Measurements from ENCODE around the gene ARHGAP8. TPM values are rescaled to one million over a fixed set of nuclear protein-coding genes. Genes with fewer than 3 reads are reported as not detected.

ARHGAP8 gene
- total RNA-seq, 2 experiments from 2014 or later = 5.7 to 6.3 TPM

DNA sequence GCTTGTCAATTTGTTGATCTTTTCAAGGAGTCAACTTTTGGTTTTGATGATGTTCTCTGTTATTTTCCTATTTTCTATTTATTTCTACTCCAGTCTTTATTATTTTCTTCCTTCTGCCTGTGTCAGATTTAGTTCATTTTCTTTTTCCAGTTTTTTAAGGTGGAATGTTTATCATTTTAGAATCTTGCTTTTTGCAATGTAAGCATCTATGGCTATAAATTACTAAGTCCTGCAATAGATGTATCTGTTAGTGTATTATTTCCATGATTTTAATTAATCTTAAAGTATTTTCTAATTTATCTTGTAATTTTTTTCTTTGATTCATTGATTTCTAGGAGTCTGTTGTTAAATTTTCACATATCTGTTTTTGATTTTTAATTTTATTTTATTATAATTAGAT lies 81.7 kb downstream of the ARHGAP8 start:
- Mint-ChIP-seq H3K27ac (no peak overlapping the region), H3K36me3 (ENCODE audit: low read depth) (no peaks in the 10 kb centered on the region), H3K27me3 (peaks cover 5% of the 10 kb centered on the region), H3K9me3 (peaks cover 5% of the 10 kb centered on the region), H3K4me1 (ENCODE audit: low read depth) (no peaks in the 10 kb centered on the region), H3K4me3 (no peak overlapping the region)
- TF ChIP-seq, protein P1, sequence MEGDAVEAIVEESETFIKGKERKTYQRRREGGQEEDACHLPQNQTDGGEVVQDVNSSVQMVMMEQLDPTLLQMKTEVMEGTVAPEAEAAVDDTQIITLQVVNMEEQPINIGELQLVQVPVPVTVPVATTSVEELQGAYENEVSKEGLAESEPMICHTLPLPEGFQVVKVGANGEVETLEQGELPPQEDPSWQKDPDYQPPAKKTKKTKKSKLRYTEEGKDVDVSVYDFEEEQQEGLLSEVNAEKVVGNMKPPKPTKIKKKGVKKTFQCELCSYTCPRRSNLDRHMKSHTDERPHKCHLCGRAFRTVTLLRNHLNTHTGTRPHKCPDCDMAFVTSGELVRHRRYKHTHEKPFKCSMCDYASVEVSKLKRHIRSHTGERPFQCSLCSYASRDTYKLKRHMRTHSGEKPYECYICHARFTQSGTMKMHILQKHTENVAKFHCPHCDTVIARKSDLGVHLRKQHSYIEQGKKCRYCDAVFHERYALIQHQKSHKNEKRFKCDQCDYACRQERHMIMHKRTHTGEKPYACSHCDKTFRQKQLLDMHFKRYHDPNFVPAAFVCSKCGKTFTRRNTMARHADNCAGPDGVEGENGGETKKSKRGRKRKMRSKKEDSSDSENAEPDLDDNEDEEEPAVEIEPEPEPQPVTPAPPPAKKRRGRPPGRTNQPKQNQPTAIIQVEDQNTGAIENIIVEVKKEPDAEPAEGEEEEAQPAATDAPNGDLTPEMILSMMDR (IDR thresholded peaks at IDR 0.05) = no peak
- Histone ChIP-seq H3K4me1 (ENCODE audit: insufficient read depth, low read length) (no peaks in the 10 kb centered on the region), H3K27me3 (ENCODE audit: control insufficient read depth in 1 of 2, insufficient read depth in 2 of 2, low read length in 2 of 2) (no peaks in the 10 kb centered on the region), H3K36me3 (ENCODE audit: insufficient read depth, low read length) (no peaks in the 10 kb centered on the region), H3K9me3 (ENCODE audit: control insufficient read depth in 1 of 2, insufficient read depth in 1 of 2, low read length in 2 of 2) (peaks cover 6 to 17% of the 10 kb centered on the region in 2 experiments), H3K4me3 (ENCODE audit: low read length) (no peak overlapping the region), H3K27ac (ENCODE audit: low read depth in 1 of 2, low read length in 2 of 2) (no peak overlapping the region)
- ChIA-PET POLR2A (no interaction called here), CTCF (no interaction called here)
- no peak for ATAC-seq (ENCODE audit: poor library complexity)
- intact Hi-C loops (cut with DNase I, micrococcal nuclease) = no loop called here
- no peak for DNase-seq

DNA sequence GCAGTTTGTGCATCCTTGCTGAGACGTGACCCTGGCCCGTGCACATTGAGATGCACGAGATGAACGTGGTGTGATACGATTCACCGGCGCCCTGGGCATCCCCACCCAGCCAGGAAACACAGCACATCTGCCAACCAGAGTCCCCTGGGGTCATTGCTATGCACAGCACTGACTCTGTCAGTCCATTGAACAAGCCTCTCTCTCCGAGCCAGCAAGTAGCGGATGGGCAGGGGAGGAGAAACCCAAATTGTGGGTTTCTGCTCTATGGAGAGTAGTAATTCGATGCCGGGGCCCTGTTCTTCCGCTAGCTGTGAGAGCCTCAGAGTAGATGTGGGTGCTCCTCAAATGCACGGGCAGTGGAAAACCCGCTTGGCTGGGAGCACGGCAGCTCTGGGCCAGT lies 85.1 kb downstream of the ARHGAP8 start:
- Histone ChIP-seq H3K4me1 (ENCODE audit: insufficient read depth, low read length) (no peaks in the 10 kb centered on the region), H3K9me3 (ENCODE audit: control insufficient read depth in 1 of 2, insufficient read depth in 1 of 2, low read length in 2 of 2) (peaks cover 6 to 17% of the 10 kb centered on the region in 2 experiments), H3K36me3 (ENCODE audit: insufficient read depth, low read length) (no peaks in the 10 kb centered on the region), H3K4me3 (ENCODE audit: low read length) (no peak overlapping the region), H3K27me3 (ENCODE audit: control insufficient read depth in 1 of 2, insufficient read depth in 2 of 2, low read length in 2 of 2) (peaks cover 0 to 2% of the 10 kb centered on the region in 2 experiments), H3K27ac (ENCODE audit: low read depth in 1 of 2, low read length in 2 of 2) (no peak overlapping the region)
- DNase-seq (no peak), ATAC-seq (ENCODE audit: poor library complexity) (no peak)
- intact Hi-C loops (cut with DNase I, micrococcal nuclease) = no loop called here
- CTCF ChIA-PET = no interaction called here
- peaks cover 5% of the 10 kb centered on the region for H3K9me3 Mint-ChIP-seq
- no peak overlapping the region for H3K4me3 Mint-ChIP-seq
- H3K36me3 Mint-ChIP-seq (ENCODE audit: low read depth) = no peaks in the 10 kb centered on the region
- H3K4me1 Mint-ChIP-seq (ENCODE audit: low read depth) = no peaks in the 10 kb centered on the region
- H3K27me3 Mint-ChIP-seq = peaks cover 12% of the 10 kb centered on the region
- TF ChIP-seq, protein P1 (IDR thresholded peaks at IDR 0.05) = no peak
- H3K27ac Mint-ChIP-seq = no peak overlapping the region
- POLR2A ChIA-PET = no interaction called here

DNA sequence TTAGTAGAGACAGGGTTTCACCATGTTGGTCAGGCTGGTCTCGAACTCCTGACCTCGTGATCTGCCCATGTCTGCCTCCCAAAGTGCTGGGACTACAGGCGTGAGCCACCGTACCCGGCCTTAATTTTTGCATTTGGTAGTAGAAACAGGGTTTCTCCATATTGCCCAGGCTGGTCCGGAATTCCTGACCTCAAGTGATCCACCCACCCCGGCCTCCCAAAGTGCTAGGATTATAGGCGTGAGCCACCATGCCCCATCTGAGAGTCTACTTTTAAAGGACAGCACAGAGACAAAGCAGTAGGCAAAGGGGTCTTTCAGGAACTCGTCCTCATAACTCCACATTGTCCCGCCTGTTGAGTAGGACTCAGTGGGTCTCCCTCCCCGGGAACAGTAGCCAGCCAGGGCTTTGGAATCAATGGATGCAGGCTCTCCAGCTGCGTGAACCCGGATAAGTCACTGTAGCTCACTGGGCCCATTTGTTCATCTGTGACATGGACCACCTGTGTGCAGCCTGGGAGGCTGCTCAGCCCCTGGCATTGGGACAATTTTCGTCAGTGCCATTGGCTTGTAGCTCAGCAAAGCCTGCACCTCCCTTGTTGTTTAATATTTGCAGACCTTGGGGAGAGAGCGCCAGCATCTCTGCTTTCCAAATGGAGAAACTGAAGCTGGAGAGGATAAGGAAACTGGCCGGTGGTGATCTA lies 86.1 kb downstream of the ARHGAP8 start:
- TF ChIP-seq, protein P1 (IDR thresholded peaks at IDR 0.05) = no peak
- H3K27me3 ChIP-seq (ENCODE audit: control insufficient read depth in 1 of 2, insufficient read depth in 2 of 2, low read length in 2 of 2) = peaks cover 0 to 2% of the 10 kb centered on the region in 2 experiments
- H3K4me3 ChIP-seq (ENCODE audit: low read length) = no peak overlapping the region
- no peak for ATAC-seq (ENCODE audit: poor library complexity)
- no peaks in the 10 kb centered on the region for H3K4me1 ChIP-seq (ENCODE audit: insufficient read depth, low read length)
- POLR2A ChIA-PET = no interaction called here
- peaks cover 6 to 17% of the 10 kb centered on the region in 2 experiments for H3K9me3 ChIP-seq (ENCODE audit: control insufficient read depth in 1 of 2, insufficient read depth in 1 of 2, low read length in 2 of 2)
- no peaks in the 10 kb centered on the region for H3K36me3 ChIP-seq (ENCODE audit: insufficient read depth, low read length)
- intact Hi-C loops (cut with DNase I, micrococcal nuclease) = no loop called here
- no peaks in the 10 kb centered on the region for H3K36me3 Mint-ChIP-seq (ENCODE audit: low read depth)
- CTCF ChIA-PET = no interaction called here
- no peak overlapping the region for H3K4me3 Mint-ChIP-seq
- H3K4me1 Mint-ChIP-seq (ENCODE audit: low read depth) = no peaks in the 10 kb centered on the region
- no peak overlapping the region for H3K27ac Mint-ChIP-seq
- DNase-seq = no peak
- peaks cover 5% of the 10 kb centered on the region for H3K9me3 Mint-ChIP-seq
- peaks cover 12% of the 10 kb centered on the region for H3K27me3 Mint-ChIP-seq
- no peak overlapping the region for H3K27ac ChIP-seq (ENCODE audit: low read depth in 1 of 2, low read length in 2 of 2)
